Measurements from ENCODE around the gene LCN9. TPM values are rescaled to one million over a fixed set of nuclear protein-coding genes. Genes with fewer than 3 reads are reported as not detected.
"Not testable (repeated sequence)": the region's sequence is repeated elsewhere in the genome, so short reads cannot be mapped to it uniquely, and the experiment has no call there.

LCN9 gene
- polyA plus RNA-seq, 1 donor (not counting 4 experiments of a cell fraction or from before 2014, with no cell fraction given), result not detected

DNA sequence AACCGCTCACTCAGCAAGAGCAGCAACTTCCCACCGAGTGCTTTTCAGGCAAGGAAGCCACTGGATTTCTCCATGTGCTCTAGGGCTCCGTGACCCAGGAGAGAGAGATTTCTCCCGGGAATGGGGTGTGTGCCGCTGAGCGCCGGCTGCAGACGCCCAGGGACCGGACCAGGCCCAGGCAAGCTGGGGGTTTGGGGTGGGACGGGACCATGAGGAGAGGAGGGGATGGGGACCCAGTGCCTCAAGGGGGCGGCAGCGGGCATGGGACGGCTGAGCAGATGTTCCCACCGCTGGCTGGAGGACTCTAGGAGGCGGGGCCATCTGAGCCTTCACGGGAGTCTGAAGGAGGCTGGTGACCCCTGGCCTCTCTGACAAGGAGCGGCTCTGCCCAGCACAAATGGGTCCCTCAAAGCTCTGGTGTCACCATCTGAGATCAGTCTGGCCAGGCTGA is 8.5 kb downstream of the LCN9 start:
- no peak overlapping the region for H3K4me3 ChIP-seq (ENCODE audit: control insufficient read depth in 2 of 3, extremely low read depth in 1 of 3, insufficient read depth in 2 of 3, low read depth in 1 of 3, low read length in 3 of 3)
- no peaks in the 10 kb centered on the region for H4K20me1 ChIP-seq (ENCODE audit: control insufficient read depth, extremely low read depth, insufficient read depth, low read length)
- dilution Hi-C loops (cut with MboI; ENCODE audit: extremely low pct_ligation_motif_present, low sequenced_read_pairs), result no loop called here
- no peaks in the 10 kb centered on the region for H3K27me3 ChIP-seq (ENCODE audit: control insufficient read depth, extremely low read depth, insufficient read depth, low read length)
- TF ChIP-seq, protein P1, sequence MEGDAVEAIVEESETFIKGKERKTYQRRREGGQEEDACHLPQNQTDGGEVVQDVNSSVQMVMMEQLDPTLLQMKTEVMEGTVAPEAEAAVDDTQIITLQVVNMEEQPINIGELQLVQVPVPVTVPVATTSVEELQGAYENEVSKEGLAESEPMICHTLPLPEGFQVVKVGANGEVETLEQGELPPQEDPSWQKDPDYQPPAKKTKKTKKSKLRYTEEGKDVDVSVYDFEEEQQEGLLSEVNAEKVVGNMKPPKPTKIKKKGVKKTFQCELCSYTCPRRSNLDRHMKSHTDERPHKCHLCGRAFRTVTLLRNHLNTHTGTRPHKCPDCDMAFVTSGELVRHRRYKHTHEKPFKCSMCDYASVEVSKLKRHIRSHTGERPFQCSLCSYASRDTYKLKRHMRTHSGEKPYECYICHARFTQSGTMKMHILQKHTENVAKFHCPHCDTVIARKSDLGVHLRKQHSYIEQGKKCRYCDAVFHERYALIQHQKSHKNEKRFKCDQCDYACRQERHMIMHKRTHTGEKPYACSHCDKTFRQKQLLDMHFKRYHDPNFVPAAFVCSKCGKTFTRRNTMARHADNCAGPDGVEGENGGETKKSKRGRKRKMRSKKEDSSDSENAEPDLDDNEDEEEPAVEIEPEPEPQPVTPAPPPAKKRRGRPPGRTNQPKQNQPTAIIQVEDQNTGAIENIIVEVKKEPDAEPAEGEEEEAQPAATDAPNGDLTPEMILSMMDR (optimal IDR thresholded peaks at IDR 0.05 in 1 of 3, IDR thresholded peaks at IDR 0.05 in 1 of 3, conservative IDR thresholded peaks at IDR 0.05 in 1 of 3; ENCODE audit: extremely low read depth in 1 of 3, insufficient read depth in 2 of 3, low read length in 3 of 3), result no peak
- no peak for TF ChIP-seq EZH2 (IDR thresholded peaks at IDR 0.05; ENCODE audit: low read length)
- no peaks in the 10 kb centered on the region for H3K4me1 ChIP-seq (ENCODE audit: control insufficient read depth, extremely low read depth, insufficient read depth, low read length)
- no peak overlapping the region for H2AFZ ChIP-seq (ENCODE audit: control insufficient read depth, low read length)
- H3K27ac ChIP-seq (ENCODE audit: control insufficient read depth, insufficient read depth, low read length), result no peak overlapping the region
- H3K79me2 ChIP-seq (ENCODE audit: control insufficient read depth, insufficient read depth, low read length), result no peaks in the 10 kb centered on the region
- no peak for DNase-seq (ENCODE audit: low read depth, low spot score)
- no peak for FAIRE-seq
- H3K9ac ChIP-seq (ENCODE audit: control insufficient read depth, extremely low read depth, insufficient read depth, low read length), result no peak overlapping the region
- no peaks in the 10 kb centered on the region for H3K36me3 ChIP-seq (ENCODE audit: control insufficient read depth in 2 of 2, extremely low read depth in 1 of 2, insufficient read depth in 2 of 2, low read length in 2 of 2)
- H3K9me3 ChIP-seq (ENCODE audit: control insufficient read depth, low read depth, low read length), result no peaks in the 10 kb centered on the region
- H3K4me2 ChIP-seq (ENCODE audit: control insufficient read depth, extremely low read depth, insufficient read depth, low read depth, low read length), result no peak overlapping the region
- H3K9me1 ChIP-seq (ENCODE audit: control insufficient read depth, extremely low read depth, insufficient read depth, low read length), result no peaks in the 10 kb centered on the region

DNA sequence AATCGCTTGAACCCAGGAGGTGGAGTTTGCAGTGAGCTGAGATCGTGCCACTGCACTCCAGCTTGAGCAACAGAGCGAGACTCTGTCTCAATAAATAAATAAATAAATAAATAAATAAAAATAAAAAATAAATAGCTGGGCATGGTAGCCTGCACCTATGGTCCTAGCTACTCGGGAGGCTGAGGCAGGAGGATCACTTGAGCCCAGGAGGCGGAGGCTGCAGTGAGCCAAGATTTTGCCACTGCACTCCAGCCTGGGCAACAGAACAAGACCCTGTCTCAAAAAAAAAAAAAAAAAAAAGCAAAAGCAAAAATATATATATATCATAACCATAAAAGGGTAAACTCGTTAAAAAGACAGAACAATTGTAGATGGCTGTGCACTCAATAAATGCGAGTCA is 9.7 kb downstream of the LCN9 start:
- DNase-seq (ENCODE audit: low read depth, low spot score); H3K4me3 ChIP-seq (ENCODE audit: control insufficient read depth in 2 of 3, extremely low read depth in 1 of 3, insufficient read depth in 2 of 3, low read depth in 1 of 3, low read length in 3 of 3); H3K9me1 ChIP-seq (ENCODE audit: control insufficient read depth, extremely low read depth, insufficient read depth, low read length); H3K9ac ChIP-seq (ENCODE audit: control insufficient read depth, extremely low read depth, insufficient read depth, low read length); H2AFZ ChIP-seq (ENCODE audit: control insufficient read depth, low read length); FAIRE-seq; dilution Hi-C loops (cut with MboI; ENCODE audit: extremely low pct_ligation_motif_present, low sequenced_read_pairs); H3K4me2 ChIP-seq (ENCODE audit: control insufficient read depth, extremely low read depth, insufficient read depth, low read depth, low read length); H4K20me1 ChIP-seq (ENCODE audit: control insufficient read depth, extremely low read depth, insufficient read depth, low read length); H3K27me3 ChIP-seq (ENCODE audit: control insufficient read depth, extremely low read depth, insufficient read depth, low read length); H3K4me1 ChIP-seq (ENCODE audit: control insufficient read depth, extremely low read depth, insufficient read depth, low read length); H3K36me3 ChIP-seq (ENCODE audit: control insufficient read depth in 2 of 2, extremely low read depth in 1 of 2, insufficient read depth in 2 of 2, low read length in 2 of 2); H3K79me2 ChIP-seq (ENCODE audit: control insufficient read depth, insufficient read depth, low read length); H3K27ac ChIP-seq (ENCODE audit: control insufficient read depth, insufficient read depth, low read length); H3K9me3 ChIP-seq (ENCODE audit: control insufficient read depth, low read depth, low read length): not testable (repeated sequence)

DNA sequence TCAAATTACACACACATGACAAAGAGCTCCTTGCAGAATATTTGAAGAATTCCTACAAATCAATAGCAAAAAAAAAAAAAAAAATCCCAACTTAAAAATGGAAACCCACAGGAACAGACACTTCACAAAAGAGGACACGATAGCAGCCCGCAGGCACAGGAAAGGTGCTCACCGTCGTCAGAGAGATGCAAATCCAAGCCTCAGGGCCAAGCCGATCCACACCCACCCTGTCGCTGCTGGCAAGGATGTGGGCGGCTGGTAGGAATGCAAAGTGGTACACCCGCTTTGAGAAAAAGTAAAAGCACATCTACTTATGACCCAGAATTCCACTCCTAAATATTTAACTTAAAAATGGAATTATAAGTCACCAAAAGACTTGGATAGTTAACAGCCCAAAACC is 10.8 kb downstream of the LCN9 start:
- Histone ChIP-seq H3K9me1 (ENCODE audit: control insufficient read depth, extremely low read depth, insufficient read depth, low read length) (no peaks in the 10 kb centered on the region), H3K4me1 (ENCODE audit: control insufficient read depth, extremely low read depth, insufficient read depth, low read length) (no peaks in the 10 kb centered on the region), H3K36me3 (ENCODE audit: control insufficient read depth in 2 of 2, extremely low read depth in 1 of 2, insufficient read depth in 2 of 2, low read length in 2 of 2) (no peaks in the 10 kb centered on the region), H3K9me3 (ENCODE audit: control insufficient read depth, low read depth, low read length) (no peaks in the 10 kb centered on the region), H3K9ac (ENCODE audit: control insufficient read depth, extremely low read depth, insufficient read depth, low read length) (no peak overlapping the region), H3K27ac (ENCODE audit: control insufficient read depth, insufficient read depth, low read length) (no peak overlapping the region), H4K20me1 (ENCODE audit: control insufficient read depth, extremely low read depth, insufficient read depth, low read length) (no peaks in the 10 kb centered on the region), H3K79me2 (ENCODE audit: control insufficient read depth, insufficient read depth, low read length) (no peaks in the 10 kb centered on the region), H2AFZ (ENCODE audit: control insufficient read depth, low read length) (no peak overlapping the region), H3K4me2 (ENCODE audit: control insufficient read depth, extremely low read depth, insufficient read depth, low read depth, low read length) (no peak overlapping the region), H3K4me3 (ENCODE audit: control insufficient read depth in 2 of 3, extremely low read depth in 1 of 3, insufficient read depth in 2 of 3, low read depth in 1 of 3, low read length in 3 of 3) (no peak overlapping the region), H3K27me3 (ENCODE audit: control insufficient read depth, extremely low read depth, insufficient read depth, low read length) (no peaks in the 10 kb centered on the region)
- DNase-seq (ENCODE audit: low read depth, low spot score) (no peak), FAIRE-seq (no peak)
- dilution Hi-C loops (cut with MboI; ENCODE audit: extremely low pct_ligation_motif_present, low sequenced_read_pairs), result no loop called here
- TF ChIP-seq EZH2 (IDR thresholded peaks at IDR 0.05; ENCODE audit: low read length), result no peak
- TF ChIP-seq, protein P1 (optimal IDR thresholded peaks at IDR 0.05 in 1 of 3, IDR thresholded peaks at IDR 0.05 in 1 of 3, conservative IDR thresholded peaks at IDR 0.05 in 1 of 3; ENCODE audit: extremely low read depth in 1 of 3, insufficient read depth in 2 of 3, low read length in 3 of 3), result no peak
